HEK293 (cell line): Measurements from ENCODE around the gene MYBBP1A.

Experiments used
- CTCF ChIA-PET: fragments of 350-600 bp; formaldehyde crosslinking; extraction: SDS; loops from one replicate; lab custom pipeline; 2021; ENCODE audit warnings: antibody characterized with exemption; lab: Yijun Ruan, JAX
- POLR2A ChIA-PET: fragments of 300-600 bp; formaldehyde crosslinking; extraction: SDS; loops from one replicate; lab custom pipeline; 2020; ENCODE audit warnings: antibody characterized with exemption, inconsistent platforms; lab: Yijun Ruan, JAX
- H3K27ac ChIP-seq: fragments of 200-500 bp; sonication (Bioruptor generic); 2 replicates; pipeline ENCODE4 v1.5.1; 2014; ENCODE audit warnings: low read depth, low read length, control low read depth, inconsistent platforms; ENCODE audit errors: extremely low read depth
- H3K36me3 ChIP-seq, 2 experiments: fragments of 200-500 bp in 1 of 2; sonication (Bioruptor generic) in 1 of 2; 1 replicate in 1 of 2; 2 replicates in 1 of 2; pipeline ENCODE4 v1.5.1; 2014 to 2017; ENCODE audit warnings: inconsistent platforms in 2 of 2, low read length in 2 of 2; ENCODE audit not compliant: control insufficient read depth in 2 of 2, insufficient read depth in 1 of 2
- H3K4me1 ChIP-seq: fragments of 200-500 bp; sonication (Bioruptor generic); 2 replicates; pipeline ENCODE4 v1.5.1; 2014; ENCODE audit warnings: mild to moderate bottlenecking, low read length, inconsistent platforms; ENCODE audit not compliant: control insufficient read depth, insufficient read depth
- H3K4me3 ChIP-seq: 2 replicates; pipeline ENCODE4 v1.5.1; 2011; ENCODE audit warnings: low read depth, mild to moderate bottlenecking, control low read depth, low read length, moderate library complexity
- H3K9me3 ChIP-seq: fragments of 200-500 bp; sonication (Bioruptor generic); 2 replicates; pipeline ENCODE4 v1.5.1; 2014; ENCODE audit warnings: low read depth, low read length, inconsistent platforms; ENCODE audit not compliant: control insufficient read depth, insufficient read depth
- BCL11A ChIP-seq: fragments of 450-650 bp; formaldehyde crosslinking; IDR thresholded peaks from 2 replicates; pipeline ENCODE4 v1.5.1; 2016; ENCODE audit warnings: low read depth, missing biosample characterization, missing genetic modification characterization
- GFI1B ChIP-seq: fragments of 450-650 bp; formaldehyde crosslinking; IDR thresholded peaks from 2 replicates; pipeline ENCODE4 v1.5.1; 2016; ENCODE audit warnings: missing biosample characterization, missing genetic modification characterization
- IKZF3 ChIP-seq: fragments of 450-650 bp; IDR thresholded peaks from 2 replicates; pipeline ENCODE4 v1.5.0; 2018; ENCODE audit warnings: missing biosample characterization, mild to moderate bottlenecking, missing genetic modification characterization, moderate library complexity
- KLF7 ChIP-seq: fragments of 450-650 bp; formaldehyde crosslinking; IDR thresholded peaks from 2 replicates; pipeline ENCODE4 v1.5.1; 2016; ENCODE audit warnings: missing biosample characterization, missing genetic modification characterization, borderline replicate concordance
- MZF1 ChIP-seq: fragments of 450-650 bp; formaldehyde crosslinking; IDR thresholded peaks from 2 replicates; pipeline ENCODE4 v1.5.1; 2017; ENCODE audit warnings: missing biosample characterization, missing genetic modification characterization, borderline replicate concordance
- ZBTB48 ChIP-seq: fragments of 450-650 bp; formaldehyde crosslinking; IDR thresholded peaks from 2 replicates; pipeline ENCODE4 v1.5.1; 2016; ENCODE audit warnings: missing biosample characterization, missing genetic modification characterization
- ZNF146 ChIP-seq: fragments of 450-650 bp; formaldehyde crosslinking; IDR thresholded peaks from 2 replicates; pipeline ENCODE4 v1.5.1; 2016; ENCODE audit warnings: missing biosample characterization, missing genetic modification characterization
- ZNF214 ChIP-seq: fragments of 450-650 bp; formaldehyde crosslinking; IDR thresholded peaks from 2 replicates; pipeline ENCODE4 v1.5.1; 2017; ENCODE audit warnings: missing biosample characterization, mild to moderate bottlenecking, missing genetic modification characterization, borderline replicate concordance
- ZNF366 ChIP-seq: fragments of 450-650 bp; formaldehyde crosslinking; conservative IDR thresholded peaks from 2 replicates; pipeline ENCODE4 v1.5.1; 2016; ENCODE audit warnings: missing biosample characterization, missing genetic modification characterization
- ZNF48 ChIP-seq: fragments of 450-650 bp; formaldehyde crosslinking; IDR thresholded peaks from 2 replicates; pipeline ENCODE4 v1.5.1; 2016; ENCODE audit warnings: missing biosample characterization, missing genetic modification characterization
- ZNF530 ChIP-seq: fragments of 450-650 bp; formaldehyde crosslinking; IDR thresholded peaks from 2 replicates; pipeline ENCODE4 v1.5.1; 2016; ENCODE audit warnings: low read depth, missing biosample characterization, missing genetic modification characterization
- TF ChIP-seq, protein P1 (sequence below): fragments of 450-650 bp; formaldehyde crosslinking; IDR thresholded peaks from 2 replicates; pipeline ENCODE4 v1.5.1; 2016; ENCODE audit warnings: missing biosample characterization, missing genetic modification characterization
- TF ChIP-seq, protein P2 (sequence below): fragments of 450-650 bp; formaldehyde crosslinking; IDR thresholded peaks from 2 replicates; pipeline ENCODE4 v1.5.1; 2017; ENCODE audit warnings: missing biosample characterization, missing genetic modification characterization
- TF ChIP-seq, protein P3 (sequence below): IDR thresholded peaks from 2 replicates; pipeline ENCODE4 v1.6.1; 2011; ENCODE audit warnings: mild to moderate bottlenecking, low read depth, low read length, borderline replicate concordance

The MYBBP1A gene

DNA sequence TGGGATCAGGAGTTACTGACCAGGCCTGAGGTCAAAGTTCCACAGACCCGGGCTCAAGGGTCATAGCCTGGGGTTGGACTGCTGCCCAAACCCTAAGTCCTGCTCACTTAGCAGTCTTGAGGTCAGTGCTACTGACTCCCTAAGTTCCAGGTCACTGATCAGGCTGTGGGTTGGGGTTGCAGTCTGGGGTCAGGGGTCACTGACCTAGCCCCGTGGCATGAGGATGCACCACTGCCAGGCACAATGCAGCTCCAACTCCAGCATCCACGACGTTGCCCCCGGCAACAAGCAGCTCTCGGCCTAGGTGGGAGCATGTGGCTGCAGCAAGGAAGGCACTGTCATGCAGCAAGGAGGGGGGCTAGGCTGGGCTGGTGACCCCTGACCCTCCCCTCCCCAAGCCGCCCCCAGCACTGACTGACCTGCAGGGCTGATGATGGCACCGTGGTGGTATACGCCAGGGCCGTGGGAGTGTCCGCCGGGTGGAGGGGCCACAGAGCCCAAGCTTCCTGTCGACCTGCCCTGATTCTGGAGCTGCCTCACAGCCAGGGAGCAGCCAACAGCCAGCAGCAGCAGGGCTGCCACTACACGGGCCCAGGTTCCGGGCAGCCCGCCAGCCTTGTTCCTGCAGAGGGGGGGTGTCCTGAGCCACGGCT, 4.1 kb upstream of the MYBBP1A start (continued):
- TF ChIP-seq, protein P1, sequence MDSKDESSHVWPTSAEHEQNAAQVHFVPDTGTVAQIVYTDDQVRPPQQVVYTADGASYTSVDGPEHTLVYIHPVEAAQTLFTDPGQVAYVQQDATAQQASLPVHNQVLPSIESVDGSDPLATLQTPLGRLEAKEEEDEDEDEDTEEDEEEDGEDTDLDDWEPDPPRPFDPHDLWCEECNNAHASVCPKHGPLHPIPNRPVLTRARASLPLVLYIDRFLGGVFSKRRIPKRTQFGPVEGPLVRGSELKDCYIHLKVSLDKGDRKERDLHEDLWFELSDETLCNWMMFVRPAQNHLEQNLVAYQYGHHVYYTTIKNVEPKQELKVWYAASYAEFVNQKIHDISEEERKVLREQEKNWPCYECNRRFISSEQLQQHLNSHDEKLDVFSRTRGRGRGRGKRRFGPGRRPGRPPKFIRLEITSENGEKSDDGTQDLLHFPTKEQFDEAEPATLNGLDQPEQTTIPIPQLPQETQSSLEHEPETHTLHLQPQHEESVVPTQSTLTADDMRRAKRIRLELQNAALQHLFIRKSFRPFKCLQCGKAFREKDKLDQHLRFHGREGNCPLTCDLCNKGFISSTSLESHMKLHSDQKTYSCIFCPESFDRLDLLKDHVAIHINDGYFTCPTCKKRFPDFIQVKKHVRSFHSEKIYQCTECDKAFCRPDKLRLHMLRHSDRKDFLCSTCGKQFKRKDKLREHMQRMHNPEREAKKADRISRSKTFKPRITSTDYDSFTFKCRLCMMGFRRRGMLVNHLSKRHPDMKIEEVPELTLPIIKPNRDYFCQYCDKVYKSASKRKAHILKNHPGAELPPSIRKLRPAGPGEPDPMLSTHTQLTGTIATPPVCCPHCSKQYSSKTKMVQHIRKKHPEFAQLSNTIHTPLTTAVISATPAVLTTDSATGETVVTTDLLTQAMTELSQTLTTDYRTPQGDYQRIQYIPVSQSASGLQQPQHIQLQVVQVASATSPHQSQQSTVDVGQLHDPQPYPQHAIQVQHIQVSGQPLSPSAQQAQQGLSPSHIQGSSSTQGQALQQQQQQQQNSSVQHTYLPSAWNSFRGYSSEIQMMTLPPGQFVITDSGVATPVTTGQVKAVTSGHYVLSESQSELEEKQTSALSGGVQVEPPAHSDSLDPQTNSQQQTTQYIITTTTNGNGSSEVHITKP (tag by site-specific recombination): no peak
- TF ChIP-seq, protein P2, sequence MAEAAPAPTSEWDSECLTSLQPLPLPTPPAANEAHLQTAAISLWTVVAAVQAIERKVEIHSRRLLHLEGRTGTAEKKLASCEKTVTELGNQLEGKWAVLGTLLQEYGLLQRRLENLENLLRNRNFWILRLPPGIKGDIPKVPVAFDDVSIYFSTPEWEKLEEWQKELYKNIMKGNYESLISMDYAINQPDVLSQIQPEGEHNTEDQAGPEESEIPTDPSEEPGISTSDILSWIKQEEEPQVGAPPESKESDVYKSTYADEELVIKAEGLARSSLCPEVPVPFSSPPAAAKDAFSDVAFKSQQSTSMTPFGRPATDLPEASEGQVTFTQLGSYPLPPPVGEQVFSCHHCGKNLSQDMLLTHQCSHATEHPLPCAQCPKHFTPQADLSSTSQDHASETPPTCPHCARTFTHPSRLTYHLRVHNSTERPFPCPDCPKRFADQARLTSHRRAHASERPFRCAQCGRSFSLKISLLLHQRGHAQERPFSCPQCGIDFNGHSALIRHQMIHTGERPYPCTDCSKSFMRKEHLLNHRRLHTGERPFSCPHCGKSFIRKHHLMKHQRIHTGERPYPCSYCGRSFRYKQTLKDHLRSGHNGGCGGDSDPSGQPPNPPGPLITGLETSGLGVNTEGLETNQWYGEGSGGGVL (tag by site-specific recombination): no peak
- TF ChIP-seq ZNF530 (tag by site-specific recombination) (no peak), GFI1B (no peak), ZNF48 (tag by site-specific recombination) (no peak), BCL11A (peak; percentile 94)

- TF ChIP-seq KLF7 (tag by site-specific recombination): no peak
- no peak for TF ChIP-seq ZNF146 (tag by site-specific recombination)
- no peak for TF ChIP-seq ZNF530 (tag by site-specific recombination)
- no peak for TF ChIP-seq ZNF48 (tag by site-specific recombination)
- no peak for TF ChIP-seq ZBTB48 (tag by site-specific recombination)
- TF ChIP-seq ZNF214 (tag by site-specific recombination): no peak
- TF ChIP-seq, protein P3, sequence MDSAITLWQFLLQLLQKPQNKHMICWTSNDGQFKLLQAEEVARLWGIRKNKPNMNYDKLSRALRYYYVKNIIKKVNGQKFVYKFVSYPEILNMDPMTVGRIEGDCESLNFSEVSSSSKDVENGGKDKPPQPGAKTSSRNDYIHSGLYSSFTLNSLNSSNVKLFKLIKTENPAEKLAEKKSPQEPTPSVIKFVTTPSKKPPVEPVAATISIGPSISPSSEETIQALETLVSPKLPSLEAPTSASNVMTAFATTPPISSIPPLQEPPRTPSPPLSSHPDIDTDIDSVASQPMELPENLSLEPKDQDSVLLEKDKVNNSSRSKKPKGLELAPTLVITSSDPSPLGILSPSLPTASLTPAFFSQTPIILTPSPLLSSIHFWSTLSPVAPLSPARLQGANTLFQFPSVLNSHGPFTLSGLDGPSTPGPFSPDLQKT: no peak
- no peak for TF ChIP-seq IKZF3 (tag by site-specific recombination)
- TF ChIP-seq MZF1 (tag by site-specific recombination): no peak
- no peak for TF ChIP-seq ZNF366 (tag by site-specific recombination)
- TF ChIP-seq, all 188 proteins: peak for 0
- CTCF ChIA-PET: interaction anchor here (1.0 kb wide), 1 partner anchor 30 kb away, joined by 5 read pairs; no protein-coding TSS in a partner anchor
- H3K9me3 ChIP-seq: no peaks in the 10 kb centered on the region
- no peak overlapping the region for H3K27ac ChIP-seq
- POLR2A ChIA-PET: no interaction called here
- H3K36me3 ChIP-seq: peaks cover 0 to 10% of the 10 kb centered on the region in 2 experiments; a peak in 1 of 3 replicates
- H3K4me1 ChIP-seq: peaks cover 6% of the 10 kb centered on the region; the same call in 1 of the 2 replicates
- no peak overlapping the region for H3K4me3 ChIP-seq
Observed at GRCh38 chr17:4558347-4558971, 3.3 kb upstream of the MYBBP1A start.
